ENCODE measurements around the gene MAP3K12.

- TF ChIP-seq POLR2A (IDR thresholded peaks at IDR 0.05), result no peak
- TF ChIP-seq EP300 (IDR thresholded peaks at IDR 0.05), result no peak
- no peak for TF ChIP-seq CTCF (IDR thresholded peaks at IDR 0.05)
These were observed 1.8 kb downstream of the MAP3K12 start for GRCh38 chr12:53497461-53497860.

Data from suprapubic skin (tissue), 3 donors.